Middle frontal gyrus (tissue), 1 donor: ENCODE results near the gene NBR1.
"Not testable (repeated sequence)": the region's sequence is repeated elsewhere in the genome, so short reads cannot be mapped to it uniquely, and the experiment has no call there.

Experiments used
- DNase-seq: peaks from one replicate; pipeline ENCODE4 v3.0.0-alpha.2; 2015; ENCODE audit warnings: low spot score; ENCODE audit errors: extremely low spot score

Gene NBR1

DNA sequence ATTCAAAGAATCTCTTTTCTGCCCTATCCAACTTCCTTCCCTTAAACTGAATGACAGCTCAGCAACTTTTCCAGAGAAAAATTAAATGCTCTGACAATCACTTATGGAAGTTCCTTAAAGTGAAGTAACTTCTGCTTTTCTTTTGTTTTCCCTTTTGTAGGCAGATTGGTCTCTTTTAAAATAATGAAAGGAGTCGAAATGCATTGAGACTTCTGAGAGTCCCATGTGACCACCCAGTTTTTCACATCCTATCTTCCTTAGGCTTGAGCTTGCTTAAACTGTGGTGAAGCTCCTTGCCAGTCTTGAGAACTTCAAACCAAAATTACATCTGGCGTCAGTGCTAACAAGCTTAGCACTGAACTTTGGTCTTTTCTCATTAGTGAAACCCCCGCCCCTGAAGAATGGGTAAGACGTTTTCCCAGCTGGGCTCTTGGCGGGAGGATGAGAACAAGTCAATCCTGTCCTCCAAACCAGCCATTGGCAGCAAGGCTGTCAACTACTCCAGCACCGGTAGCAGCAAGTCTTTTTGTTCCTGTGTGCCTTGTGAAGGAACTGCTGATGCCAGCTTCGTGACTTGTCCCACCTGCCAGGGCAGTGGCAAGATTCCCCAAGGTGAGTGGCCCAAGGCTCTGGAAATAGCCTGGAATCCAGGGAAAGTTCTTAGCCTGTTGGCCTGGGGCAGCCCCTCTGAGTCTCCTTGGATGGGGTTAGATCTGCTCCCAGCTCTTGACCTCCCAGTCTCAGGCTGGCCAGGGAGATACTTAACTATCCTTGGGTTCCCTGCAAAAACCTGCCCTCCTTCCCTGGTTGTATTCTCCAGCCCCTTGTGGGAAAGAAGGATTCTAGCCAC, 41.9 kb downstream of the NBR1 start:
- no peak for DNase-seq

DNA sequence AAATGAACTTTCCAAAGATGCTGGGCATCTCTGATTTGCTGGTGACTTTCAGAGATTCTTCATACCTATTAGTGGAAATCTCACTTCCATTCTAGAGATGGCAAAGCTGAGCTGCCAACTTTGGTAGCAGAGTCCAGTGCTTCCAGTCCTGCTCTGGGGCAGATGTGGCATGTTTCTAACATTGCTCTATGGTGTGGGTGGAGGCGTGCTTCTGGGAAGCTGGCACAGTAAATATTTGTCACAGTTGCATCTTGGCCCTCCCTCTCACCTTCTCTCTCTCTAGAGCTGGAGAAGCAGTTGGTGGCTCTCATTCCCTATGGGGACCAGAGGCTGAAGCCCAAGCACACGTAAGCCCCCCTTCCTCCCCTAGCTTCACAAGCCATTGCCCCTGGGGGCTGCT, 42.5 kb downstream of the NBR1 start:
- no peak for DNase-seq

DNA sequence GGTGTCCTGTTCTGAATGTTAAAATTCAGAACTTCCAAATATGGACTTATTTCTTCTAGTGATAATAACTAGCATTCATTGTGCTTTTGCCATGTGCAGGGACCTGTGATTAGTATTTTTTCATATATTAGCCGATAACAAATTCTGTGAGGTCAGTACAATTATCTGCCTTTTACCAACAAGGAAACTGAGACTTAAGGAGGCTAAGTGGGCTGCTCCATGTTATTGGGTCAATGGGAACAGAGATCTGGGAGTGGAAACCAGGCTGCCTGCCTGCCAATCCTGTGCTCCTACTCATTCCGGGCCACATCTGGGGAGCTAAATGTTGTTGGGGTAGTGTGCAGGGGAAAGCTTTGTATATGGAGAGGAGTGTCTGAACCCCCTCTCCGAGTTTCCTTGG, 44.3 kb downstream of the NBR1 start:
- DNase-seq, result no peak

DNA sequence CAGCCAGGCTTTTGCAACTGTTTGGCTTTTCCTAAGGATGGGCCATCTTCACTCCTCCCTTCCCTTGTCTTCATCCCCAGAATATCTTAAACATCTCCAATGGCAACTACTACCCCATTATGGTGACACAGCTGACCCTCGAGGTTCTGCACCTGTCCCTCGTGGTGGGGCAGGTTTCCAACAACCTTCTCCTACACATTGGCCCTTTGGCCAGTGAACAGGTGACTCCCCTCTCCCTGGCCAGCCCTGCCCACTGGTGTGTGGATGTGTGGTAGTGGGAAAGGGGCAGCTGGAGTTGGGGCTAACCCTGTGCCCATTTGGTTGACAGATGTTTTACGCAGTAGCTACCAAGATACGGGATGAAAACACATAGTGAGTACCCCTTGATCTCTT, 45.4 kb downstream of the NBR1 start:
- DNase-seq, result no peak

DNA sequence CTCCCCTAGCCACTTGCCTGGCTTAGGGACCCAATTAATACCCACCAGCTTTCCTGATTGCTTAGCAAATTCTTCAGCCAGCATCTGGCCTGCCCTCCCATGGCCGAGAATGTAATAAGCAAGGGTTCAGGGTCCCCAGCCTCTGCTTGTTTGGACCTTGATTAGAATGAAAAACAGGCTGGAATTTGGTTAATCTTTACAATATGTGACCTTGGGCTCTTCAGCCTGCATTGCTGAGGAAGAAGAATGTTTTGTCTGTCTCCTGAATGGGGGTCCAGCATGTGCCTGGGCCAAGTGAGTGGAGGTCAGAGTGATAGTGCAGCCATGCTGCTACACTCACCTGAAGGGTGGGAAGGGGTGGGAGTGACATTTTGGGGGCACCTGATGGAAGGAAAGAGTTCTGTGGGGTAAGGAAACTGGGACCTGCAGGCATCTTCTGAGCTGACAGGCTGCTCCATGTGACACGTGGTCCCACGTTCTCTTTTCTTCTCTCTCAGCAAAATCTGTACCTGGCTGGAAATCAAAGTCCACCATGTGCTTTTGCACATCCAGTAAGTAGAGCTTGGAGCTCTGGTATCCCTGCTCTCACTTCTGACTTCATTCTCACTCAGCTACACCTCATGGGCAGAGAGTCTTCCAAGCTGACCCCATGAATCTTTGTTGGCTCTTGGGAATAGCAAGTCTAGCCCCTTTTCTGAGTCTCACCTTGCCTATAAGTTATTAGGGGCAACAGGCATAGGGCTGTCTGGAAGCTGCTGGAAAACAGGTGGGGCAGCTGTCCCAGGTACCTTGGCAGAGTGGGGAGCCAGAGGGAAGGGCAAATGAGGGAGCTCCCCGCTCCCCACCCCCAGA, 46.0 kb downstream of the NBR1 start:
- DNase-seq, result no peak

DNA sequence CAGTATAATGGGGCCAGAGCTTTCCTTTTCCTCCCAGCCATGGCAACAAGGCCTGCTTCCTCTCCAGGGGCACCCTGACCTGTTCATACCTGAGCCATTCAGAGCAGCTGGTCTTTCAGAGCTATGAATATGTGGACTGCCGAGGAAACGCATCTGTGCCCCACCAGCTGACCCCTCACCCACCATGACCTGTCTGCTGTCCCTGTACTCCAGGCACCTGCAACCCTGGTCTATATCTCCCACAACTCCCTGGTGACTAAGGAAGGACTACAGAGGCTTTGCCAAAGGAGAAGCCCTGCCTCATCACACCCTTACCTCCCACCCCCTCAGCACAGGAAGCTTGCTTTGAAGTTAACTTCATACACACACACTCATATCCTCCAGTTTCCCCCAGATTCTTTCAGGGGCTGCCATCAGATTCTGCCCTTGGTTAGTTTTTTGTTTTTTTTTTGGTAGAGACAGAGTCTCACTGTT, 46.6 kb downstream of the NBR1 start:
- DNase-seq, result no peak

DNA sequence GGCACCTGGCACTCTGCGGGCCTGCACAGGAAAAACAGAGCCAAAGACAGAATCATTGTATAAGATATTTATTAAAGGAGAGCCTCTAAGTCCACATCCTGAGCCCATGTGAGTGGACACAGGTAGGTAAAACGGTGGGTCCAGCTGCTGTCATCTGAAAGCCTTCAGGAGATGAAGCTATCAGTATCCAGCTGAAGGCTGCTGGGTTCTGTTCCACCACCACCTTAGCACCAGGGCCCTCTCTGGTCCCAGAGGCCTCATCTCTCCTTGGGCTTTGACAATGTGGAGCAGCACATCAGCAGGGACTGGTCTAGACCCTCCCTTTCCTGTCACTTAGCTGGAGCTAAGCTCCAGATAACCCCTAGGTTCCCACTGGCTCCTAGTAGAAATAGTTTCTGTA, 48.0 kb downstream of the NBR1 start:
- DNase-seq, result no peak

DNA sequence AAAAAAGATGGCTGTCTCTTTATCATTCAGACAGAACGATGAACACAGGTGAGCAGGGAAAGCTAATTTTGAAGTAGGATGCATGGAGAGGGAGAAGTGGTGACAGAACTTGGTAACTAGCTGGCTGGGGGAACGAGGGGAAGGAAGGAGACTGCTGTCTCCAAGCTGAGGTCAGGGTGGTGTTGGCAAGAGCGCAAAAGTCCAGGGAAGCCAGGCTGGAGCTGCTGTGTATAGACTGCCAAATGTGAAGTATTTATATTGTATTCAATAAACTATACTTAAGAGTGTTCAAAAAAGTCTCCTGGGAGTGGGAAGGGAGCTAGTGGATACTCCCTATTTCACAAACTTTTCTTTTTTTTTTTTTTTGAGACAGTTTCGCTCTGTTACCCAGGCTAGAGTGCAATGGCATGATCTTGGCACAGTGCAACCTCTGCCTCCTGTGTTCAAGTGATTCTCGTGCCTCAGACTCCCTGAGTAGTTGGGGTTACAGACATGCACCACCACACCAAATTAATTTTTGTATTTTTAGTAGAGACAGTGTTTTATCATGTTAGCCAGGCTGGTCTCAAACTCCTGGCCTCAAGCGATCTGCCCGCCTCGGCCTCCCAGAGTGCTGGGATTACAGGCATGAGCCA, 48.8 kb downstream of the NBR1 start:
- DNase-seq, result no peak

DNA sequence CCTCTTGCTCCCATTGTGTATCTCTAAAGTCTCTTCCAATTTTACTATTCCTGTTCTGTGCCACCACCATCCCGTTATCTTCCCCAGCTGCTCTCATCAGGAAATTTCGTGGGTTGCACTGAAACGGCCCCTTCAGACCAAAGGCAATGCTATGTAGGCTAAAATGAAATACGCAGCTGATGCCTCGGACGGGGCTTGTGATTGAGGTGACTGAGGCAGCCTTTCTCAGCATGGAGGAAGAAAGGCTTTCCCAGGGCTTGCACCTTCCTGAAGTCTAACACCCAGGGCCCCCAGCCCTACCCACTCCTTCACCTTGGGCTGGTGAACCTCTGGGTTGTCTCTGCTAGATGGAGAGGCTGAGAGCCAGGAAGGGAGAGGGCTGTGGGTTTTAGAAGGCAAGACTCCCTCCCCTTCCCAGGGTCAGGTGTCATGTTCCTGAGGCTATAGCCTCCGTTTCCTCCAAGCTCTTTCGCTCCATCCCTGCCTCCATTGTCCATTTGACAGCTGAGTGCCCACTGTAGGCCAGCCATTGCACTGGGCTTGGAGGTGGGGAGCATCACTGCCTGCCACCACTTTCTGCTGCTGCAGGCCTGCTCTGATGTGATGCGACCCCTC, 49.6 kb downstream of the NBR1 start:
- no peak for DNase-seq

DNA sequence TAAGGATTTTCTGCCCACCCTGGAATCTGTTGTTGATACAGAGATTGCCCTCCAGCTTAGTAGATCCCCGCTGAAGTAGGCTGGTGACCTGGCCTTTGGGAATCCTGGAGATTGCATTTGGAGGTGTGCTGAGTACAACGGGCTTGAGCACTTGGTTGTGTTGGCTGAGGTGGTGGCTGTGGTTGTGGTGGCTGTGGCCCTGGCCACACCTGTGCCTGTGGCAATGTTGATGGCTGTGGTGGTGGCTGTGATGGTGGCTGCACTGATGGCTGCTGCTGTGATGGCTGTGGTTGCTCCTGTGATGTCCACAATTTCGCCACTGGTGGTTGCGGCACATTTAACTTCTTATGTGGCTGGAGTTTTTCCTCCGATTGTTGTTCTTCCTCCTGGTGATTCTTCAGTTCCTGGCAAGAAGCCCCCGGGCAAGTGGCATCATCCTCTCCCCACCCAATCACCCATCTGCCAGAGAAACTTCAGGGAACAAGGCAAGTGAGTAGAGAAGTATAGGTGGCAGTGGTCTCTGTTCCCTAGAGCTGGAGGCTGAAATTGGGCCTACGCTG, 53.2 kb downstream of the NBR1 start:
- DNase-seq, result no peak

DNA sequence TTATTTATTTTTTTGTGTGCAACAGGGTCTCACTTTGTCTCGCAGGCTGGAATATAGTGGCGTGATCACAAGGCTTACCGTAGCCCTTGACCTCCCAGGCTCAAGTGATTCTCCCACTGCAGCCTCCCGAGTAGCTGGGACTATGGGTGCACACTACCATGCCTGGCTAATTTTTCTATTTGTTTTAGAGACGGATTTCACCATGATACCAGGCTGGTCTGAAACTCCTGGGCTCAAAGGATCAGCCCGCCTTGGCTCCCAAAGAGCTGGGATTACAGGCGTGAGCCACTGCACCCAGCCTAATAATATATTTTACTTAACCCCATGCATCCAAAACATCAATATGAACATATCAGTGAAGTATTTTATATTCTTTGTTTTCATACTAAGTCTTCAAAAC, 55.4 kb downstream of the NBR1 start:
- DNase-seq, result no peak

DNA sequence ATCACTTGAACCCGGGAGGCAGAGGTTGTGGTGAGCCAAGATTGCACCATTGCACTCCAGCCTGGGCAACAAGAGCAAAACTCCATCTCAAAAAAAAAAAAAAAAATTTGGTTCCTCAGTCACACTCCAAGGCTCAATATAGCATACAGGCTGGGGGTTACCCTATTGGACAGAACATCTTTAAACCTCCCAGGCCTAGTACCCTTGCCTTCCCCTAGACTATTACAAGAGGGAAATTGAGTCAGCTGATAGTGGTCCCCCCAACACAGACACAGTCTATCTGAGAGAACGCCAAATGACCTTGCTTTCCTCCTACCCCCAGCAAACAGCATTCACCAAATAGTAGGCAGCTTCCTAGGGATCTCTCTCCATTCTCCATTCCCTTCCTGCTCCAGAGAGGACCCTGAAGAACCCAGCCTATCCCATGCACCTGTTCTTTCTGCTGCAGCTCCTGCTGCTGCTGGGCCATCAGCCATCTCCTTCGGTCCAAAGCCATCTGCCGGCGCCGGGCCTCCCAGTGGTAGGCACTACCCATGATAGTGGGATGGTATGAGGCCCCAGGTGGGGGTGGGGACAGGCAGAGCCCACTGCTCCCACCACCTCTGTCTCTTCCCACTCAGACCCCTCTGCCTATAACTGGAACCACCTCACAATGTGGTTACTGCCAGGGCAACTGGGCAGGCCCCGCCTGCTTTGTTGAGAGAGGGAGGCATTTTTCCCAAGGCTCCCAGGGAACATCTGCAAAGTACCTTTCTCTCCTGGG, 57.2 kb downstream of the NBR1 start, which contains the start of gene CCDC200:
TSS of gene CCDC200 (minus strand) at position 604 of the 763 bp plus-strand sequence. CDS start at position 535, 69 bp downstream.
- DNase-seq, result not testable (repeated sequence)

DNA sequence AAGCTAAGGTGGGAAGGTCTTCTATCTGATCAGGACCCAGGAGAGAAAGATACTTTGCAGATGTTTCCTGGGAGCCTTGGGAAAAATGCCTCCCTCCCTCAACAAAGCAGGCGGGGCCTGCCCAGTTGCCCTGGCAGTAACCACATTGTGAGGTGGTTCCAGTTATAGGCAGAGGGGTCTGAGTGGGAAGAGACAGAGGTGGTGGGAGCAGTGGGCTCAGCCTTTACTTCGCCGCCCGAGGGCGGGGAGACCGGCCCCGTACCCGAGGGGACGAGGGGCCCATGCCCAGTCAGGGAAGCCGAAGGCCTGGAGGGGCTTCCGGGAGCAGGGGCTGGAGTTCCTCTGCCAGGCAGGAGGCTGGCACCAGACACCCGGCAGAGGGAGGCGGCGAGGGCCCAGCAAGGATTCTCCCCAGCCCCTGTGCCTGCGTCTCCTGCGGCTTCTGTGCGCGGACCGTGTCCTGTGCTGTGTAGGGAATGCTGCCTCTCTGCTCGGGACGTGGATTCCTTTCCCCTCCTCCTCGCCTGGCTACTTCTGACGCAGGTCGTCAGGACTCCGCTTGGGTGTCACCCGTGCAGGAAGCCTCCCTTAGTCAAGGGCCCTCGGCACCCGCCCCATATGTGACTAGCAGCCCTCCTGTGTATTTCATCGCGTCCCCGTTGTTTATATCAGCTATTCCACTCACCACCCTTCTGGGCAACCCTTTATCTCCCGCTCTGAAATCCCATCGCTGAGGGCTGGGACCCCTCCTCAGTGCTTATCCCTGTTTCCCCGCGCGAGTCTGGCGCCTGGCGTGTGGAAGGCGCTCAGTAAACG, 60.4 kb downstream of the NBR1 start:
- not testable (repeated sequence) for DNase-seq

DNA sequence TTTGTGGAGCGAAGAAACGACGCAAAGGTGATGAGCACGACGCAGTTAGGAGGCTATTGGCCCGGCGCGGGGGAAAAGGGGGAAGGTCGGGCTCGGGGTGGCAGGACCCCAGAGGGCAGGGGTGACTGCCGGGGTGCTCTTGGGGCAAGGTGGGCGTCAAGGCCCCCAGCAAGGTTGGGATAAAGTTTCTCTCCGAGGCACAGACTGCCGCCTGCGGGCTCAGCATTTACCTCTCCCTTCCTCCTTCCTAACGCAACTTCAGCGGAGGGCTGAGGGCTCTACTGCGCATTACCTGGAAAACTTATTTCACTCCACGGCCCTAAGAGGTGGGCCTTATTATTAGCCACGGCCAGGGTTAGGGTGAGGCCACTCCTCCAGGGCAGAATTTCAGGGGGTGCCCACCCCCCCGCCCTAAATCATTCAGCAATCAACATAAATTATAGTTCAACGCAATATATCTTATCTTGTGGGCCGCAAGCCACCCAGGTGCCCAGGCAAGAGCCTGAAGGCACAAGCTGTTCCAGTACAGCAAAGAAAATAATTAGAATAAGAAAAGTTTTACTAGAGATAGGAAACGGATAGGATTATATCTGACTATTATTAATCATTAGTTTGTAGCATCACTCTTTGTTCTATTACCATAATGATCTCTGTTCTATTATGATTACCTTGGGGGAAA, 61.1 kb downstream of the NBR1 start:
- not testable (repeated sequence) for DNase-seq

DNA sequence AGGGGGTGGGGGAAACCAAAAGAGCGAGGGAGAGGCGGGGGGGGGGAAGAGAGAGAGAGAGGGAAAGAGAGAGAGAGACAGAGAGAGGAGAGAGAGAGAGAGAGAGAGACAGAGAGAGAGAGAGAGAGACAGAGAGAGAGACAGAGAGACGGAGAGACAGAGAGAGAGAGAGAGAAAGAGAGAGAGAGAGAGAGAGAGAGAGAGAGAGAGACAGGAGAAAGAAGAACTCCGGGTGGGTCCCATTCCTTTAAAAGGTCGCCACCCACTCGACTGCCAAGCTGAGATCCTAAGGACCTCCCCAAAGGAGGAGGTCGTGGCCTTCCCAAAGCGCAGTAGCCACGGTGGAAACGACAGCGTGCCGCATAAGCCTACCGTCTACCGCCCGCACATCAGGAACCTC, 62.2 kb downstream of the NBR1 start:
- not testable (repeated sequence) for DNase-seq

DNA sequence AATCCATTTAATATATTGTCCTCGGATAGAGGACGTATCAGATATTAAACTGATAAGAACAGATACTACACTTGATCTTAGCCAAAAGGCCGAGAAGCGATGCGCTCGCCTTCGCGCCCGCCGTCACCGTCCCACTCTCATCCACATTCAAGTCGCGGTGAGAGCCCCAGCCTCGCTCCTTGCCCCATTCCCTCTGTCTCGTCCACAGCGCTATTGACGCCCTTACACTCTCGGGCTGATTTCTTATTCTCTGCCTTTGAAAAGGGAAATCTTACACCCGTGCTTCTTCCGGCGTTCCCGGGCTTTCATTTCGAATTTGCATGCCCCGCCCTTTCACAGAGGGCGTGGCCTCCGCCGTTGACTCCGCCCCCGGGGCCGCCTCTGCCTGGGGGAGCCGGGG, 62.9 kb downstream of the NBR1 start, which contains the start of gene RNU2-1:
TSS of gene RNU2-1 (minus strand) at position 101 of the 400 bp plus-strand sequence.
- DNase-seq, result not testable (repeated sequence)

DNA sequence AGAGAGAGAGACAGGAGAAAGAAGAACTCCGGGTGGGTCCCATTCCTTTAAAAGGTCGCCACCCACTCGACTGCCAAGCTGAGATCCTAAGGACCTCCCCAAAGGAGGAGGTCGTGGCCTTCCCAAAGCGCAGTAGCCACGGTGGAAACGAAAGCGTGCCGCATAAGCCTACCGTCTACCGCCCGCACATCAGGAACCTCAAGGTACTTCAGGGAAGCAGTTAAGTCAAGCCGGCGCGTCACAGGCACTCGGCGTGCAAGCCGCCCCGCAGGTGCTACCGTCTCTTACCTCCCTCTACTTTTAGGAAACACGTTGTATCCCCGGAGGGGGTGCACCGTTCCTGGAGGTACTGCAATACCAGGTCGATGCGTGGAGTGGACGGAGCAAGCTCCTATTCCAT, 68.6 kb downstream of the NBR1 start:
- DNase-seq, result not testable (repeated sequence)

DNA sequence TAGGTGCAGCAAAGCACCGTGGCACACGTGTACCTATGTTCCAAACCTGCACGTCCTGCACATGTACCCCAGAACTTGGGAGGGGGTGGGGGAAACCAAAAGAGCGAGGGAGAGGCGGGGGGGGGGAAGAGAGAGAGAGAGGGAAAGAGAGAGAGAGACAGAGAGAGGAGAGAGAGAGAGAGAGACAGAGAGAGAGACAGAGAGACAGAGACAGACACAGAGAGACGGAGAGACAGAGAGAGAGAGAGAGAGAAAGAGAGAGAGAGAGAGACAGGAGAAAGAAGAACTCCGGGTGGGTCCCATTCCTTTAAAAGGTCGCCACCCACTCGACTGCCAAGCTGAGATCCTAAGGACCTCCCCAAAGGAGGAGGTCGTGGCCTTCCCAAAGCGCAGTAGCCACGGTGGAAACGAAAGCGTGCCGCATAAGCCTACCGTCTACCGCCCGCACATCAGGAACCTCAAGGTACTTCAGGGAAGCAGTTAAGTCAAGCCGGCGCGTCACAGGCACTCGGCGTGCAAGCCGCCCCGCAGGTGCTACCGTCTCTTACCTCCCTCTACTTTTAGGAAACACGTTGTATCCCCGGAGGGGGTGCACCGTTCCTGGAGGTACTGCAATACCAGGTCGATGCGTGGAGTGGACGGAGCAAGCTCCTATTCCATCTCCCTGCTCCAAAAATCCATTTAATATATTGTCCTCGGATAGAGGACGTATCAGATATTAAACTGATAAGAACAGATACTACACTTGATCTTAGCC, 69.8 kb downstream of the NBR1 start:
- DNase-seq, result not testable (repeated sequence)
